ENCODE measurements around the gene SLC2A9. TPM values are rescaled to one million over a fixed set of nuclear protein-coding genes. Genes with fewer than 3 reads are reported as not detected.

The SLC2A9 gene
- total RNA-seq, result 3.0 and 5.6 TPM in 2 replicates

DNA sequence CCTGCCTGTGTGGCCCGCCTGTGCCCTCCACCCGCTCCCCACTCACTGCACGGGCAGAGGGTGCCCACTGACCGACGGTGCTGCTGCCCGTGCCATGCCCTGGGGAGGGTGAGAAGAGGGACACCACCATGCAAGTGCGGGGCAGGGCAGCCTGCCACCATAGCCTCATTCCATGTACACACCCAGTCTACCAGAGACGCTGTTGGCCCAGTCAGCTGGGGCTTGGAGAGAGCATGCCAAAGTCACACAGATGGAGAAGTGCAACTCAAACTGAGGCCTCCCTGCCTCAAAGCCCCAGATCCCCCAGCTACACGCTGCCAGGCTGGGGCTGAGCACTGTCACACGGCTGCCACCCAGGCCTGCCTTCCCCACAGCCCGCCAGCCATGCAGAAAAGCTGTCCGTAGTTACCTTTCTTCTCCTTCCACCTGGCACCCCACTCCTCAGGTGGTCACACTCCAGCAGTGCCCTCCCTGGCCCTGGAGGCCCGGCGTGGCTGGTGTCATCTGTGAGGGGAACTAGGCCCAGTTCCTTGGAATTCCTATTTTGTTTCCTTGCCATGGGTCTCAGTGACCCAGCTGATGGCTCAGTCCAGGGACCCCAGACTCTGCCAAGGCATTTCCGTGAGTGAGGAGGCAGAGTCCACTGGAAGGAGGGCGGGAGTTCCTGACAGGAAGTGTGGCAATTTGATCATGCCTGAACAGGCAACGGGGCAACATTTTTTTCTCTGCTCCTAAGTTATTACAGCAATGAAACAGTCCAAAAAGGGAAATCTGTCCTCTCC lies at the start of gene SLC2A9:
Gene SLC2A9, minus strand, starts transcription at position 627 of the 782 bp plus-strand sequence. Its CDS starts 68 bp downstream, at position 559.

DNA sequence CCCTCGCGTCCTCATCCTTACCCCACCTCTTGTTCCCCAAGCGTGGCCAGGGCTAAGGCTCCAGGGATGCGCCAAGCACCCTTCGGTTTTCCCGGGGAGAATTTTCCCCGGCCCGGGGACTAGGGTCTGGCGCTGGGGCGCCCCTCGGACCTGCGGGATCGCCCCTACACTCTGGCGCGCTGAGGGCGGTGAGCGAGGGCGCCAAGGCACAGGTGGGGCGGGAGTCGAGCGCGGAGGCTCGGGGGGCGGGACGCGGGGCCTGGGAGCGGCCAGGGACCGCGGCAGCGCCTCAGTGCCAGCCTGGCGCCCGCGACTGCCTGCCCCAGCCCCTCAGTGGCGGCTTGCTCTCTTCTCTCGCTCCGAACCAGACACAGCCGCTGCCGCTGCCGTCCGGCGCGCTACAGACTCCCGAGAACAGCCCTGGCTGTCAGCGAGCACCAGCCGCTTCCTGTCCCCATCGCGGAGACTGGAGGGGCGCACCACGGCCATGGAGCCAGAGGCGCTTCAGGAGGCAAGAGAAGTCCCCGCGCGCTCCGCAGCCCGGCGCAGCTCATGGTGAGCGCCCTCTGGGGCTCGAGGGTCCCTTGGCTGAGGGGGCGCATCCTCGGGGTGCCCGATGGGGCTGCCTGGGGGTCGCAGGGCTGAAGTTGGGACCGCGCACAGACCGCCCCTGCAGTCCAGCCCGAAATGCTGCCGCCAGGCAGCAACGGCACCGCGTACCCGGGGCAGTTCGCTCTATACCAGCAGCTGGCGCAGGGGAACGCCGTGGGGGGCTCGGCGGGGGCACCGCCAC lies 239.8 kb downstream of the SLC2A9 start, which contains the start of gene DRD5:
Gene DRD5, plus strand, starts transcription at position 292 of the 793 bp plus-strand sequence. Its CDS starts 396 bp downstream, at position 688.

Small RNA genes within 50 kb of the gene (small RNA-seq; reads per million reads assigned to genes)
- not detected for gene RNA5SP154

Other genes with a start within 250 kb of the SLC2A9 start
- not detected in 2 replicates for gene DRD5, start 239.9 kb downstream of the SLC2A9 start, total RNA-seq
- 218 and 272 TPM in 2 replicates for gene WDR1, start 95.3 kb upstream of the SLC2A9 start, total RNA-seq